Small intestine (tissue), 7 donors: ENCODE data around the gene LMNA. TPM values are rescaled to one million over a fixed set of nuclear protein-coding genes. Genes with fewer than 3 reads are reported as not detected.
"Not testable (repeated sequence)": the region's sequence is repeated elsewhere in the genome, so short reads cannot be mapped to it uniquely, and the experiment has no call there.

Experiments used
- DNase-seq, 2 donors: peaks; one replicate each; pipeline versions ENCODE4 v3.0.0 to v3.0.0-alpha.2; 2013
- FAIRE-seq: peaks from 2 replicates; lab custom pipeline; 2012; peaks lifted over from hg19 to GRCh38; lab: Jason Lieb, UNC
- H3K27ac ChIP-seq, 3 donors: one replicate each; pipeline ENCODE4 v1.5.1; 2013; ENCODE audit warnings: low read length in 2 of 3, mild to moderate bottlenecking in 2 of 3, control low read depth in 1 of 3, inconsistent platforms in 1 of 3, low read depth in 1 of 3, moderate library complexity in 1 of 3
- H3K27me3 ChIP-seq, 3 donors: one replicate each; pipeline ENCODE4 v1.6.1; 2013; ENCODE audit warnings: low read length in 3 of 3, inconsistent platforms in 1 of 3; ENCODE audit not compliant: control insufficient read depth in 3 of 3, insufficient read depth in 3 of 3
- H3K36me3 ChIP-seq, 3 donors: one replicate each; pipeline ENCODE4 v1.6.1; 2013; ENCODE audit warnings: low read length in 3 of 3, inconsistent platforms in 1 of 3, low read depth in 1 of 3, mild to moderate bottlenecking in 1 of 3, moderate library complexity in 1 of 3; ENCODE audit not compliant: control insufficient read depth in 3 of 3, insufficient read depth in 2 of 3
- H3K4me1 ChIP-seq, 3 donors: one replicate each; pipeline ENCODE4 v1.6.1; 2013; ENCODE audit warnings: low read length in 2 of 3, inconsistent platforms in 1 of 3, low read depth in 1 of 3, mild to moderate bottlenecking in 1 of 3, moderate library complexity in 1 of 3; ENCODE audit not compliant: control insufficient read depth in 3 of 3, insufficient read depth in 2 of 3
- H3K4me3 ChIP-seq, 3 donors: one replicate each; pipeline ENCODE4 v1.5.1; 2013; ENCODE audit warnings: low read length in 3 of 3, control low read depth in 1 of 3, inconsistent platforms in 1 of 3, low read depth in 1 of 3, mild to moderate bottlenecking in 1 of 3, moderate library complexity in 1 of 3
- H3K9me3 ChIP-seq, 2 donors: one replicate each; pipeline ENCODE4 v1.6.1; 2013; ENCODE audit warnings: low read depth in 1 of 2, low read length in 1 of 2; ENCODE audit not compliant: control insufficient read depth in 2 of 2, insufficient read depth in 1 of 2
- WGBS, 3 donors: extraction: QIAGEN DNeasy Blood & Tissue Kit; methylation state at CpG; one replicate each; pipeline ENCODE4 v1.1.7; 2013; 5-methylcytosine and 5-hydroxymethylcytosine counted together
- polyA plus RNA-seq, 4 donors: library from polyadenylated mRNA; stranded (reverse) in 3 of 4; unstranded in 1 of 4; fragments of 200-250 nt in 3 of 4; fragments of 120-200 nt in 1 of 4; gene quantifications; one replicate each; pipeline versions ENCODE4 v1.2.1 to v1.2.3, GENCODE V29; 2013
- donor health status: healthy with polysubstance abuse.
- donor health status: control.
- donor health status: control.
- donor health status: Bipolar disorder and iron deficiency.
- donor health status: healthy.

LMNA gene
- polyA plus RNA-seq, 4 donors: 89.7 to 168 (median 105) TPM

DNA sequence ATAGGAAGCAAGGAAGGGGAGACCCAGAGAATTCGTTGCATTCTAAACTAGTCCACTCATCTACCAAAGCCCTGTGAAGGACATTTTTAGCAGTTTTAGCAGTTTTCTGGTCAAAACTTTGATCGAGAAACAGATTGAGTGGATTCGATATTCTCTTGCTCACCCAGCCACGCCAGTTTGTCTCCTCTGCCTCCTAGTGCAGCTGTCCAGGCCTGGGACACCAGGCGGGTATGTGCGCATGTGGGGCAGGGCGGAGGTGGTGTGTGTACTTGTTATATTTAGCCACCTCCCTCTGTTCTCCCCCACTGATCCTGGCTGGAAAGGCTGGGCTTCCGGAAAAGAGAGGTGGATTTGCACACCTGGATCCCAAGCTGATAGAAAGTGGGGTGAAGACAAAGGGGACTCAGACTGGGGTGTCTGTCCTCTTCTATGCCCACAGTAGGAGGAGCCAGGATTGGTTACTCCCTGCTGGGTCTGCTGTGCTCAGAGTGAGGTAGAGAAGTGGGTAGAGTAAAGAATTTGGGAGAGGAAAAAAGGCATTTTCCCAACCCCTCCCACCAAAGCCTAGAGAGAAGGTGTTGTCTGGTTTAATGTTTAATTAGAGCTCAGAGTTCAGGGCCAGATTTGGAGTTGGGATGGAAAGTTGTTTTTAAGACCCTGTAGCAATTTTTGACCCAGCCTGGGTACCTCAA, 3.8 kb downstream of the LMNA start:
- H3K9me3 ChIP-seq: no peaks in the 10 kb centered on the region
- peak overlapping the region in 2 of 3 donors; percentile 35 to 47 for H3K4me3 ChIP-seq
- WGBS, 3 donors: 12 to 47% (median 17%) methylated on average over 8 of the region's 8 CpGs
- H3K4me1 ChIP-seq: peaks cover 3 to 67% (median 35%) of the 10 kb centered on the region in 3 donors
- no peaks in the 10 kb centered on the region for H3K27me3 ChIP-seq
- FAIRE-seq (no peak), DNase-seq (peak; percentile 83 to 89)
- peak overlapping the region; percentile 86 to 91 (median 88) for H3K27ac ChIP-seq
- H3K36me3 ChIP-seq: peaks cover 0 to 45% (median 0%) of the 10 kb centered on the region in 3 donors

GRCh38 chr1:156119503-156120209, 5.1 kb downstream of the LMNA start:
- Histone ChIP-seq H3K27ac (peak overlapping the region; percentile 58 to 64 (median 58)), H3K4me1 (peaks cover 3 to 70% (median 37%) of the 10 kb centered on the region in 3 donors), H3K36me3 (peaks cover 0 to 47% (median 0%) of the 10 kb centered on the region in 3 donors), H3K4me3 (no peak overlapping the region), H3K9me3 (no peaks in the 10 kb centered on the region), H3K27me3 (no peaks in the 10 kb centered on the region)
- FAIRE-seq (no peak), DNase-seq (peak; percentile 66 to 70)
- WGBS, 3 donors: 37 to 61% (median 47%) methylated on average over 3 of the region's 3 CpGs

GRCh38 chr1:156120318-156120717, 5.8 kb downstream of the LMNA start:
- H3K36me3 ChIP-seq: peaks cover 0 to 45% (median 0%) of the 10 kb centered on the region in 3 donors
- peaks cover 3 to 77% (median 38%) of the 10 kb centered on the region in 3 donors for H3K4me1 ChIP-seq
- H3K9me3 ChIP-seq: no peaks in the 10 kb centered on the region
- WGBS, 3 donors: 71 to 87% (median 87%) methylated on average over 3 of the region's 3 CpGs
- H3K4me3 ChIP-seq: no peak overlapping the region
- no peaks in the 10 kb centered on the region for H3K27me3 ChIP-seq
- H3K27ac ChIP-seq: peak overlapping the region; percentile 58 to 76 (median 58)
- DNase-seq (no peak), FAIRE-seq (no peak)

DNA sequence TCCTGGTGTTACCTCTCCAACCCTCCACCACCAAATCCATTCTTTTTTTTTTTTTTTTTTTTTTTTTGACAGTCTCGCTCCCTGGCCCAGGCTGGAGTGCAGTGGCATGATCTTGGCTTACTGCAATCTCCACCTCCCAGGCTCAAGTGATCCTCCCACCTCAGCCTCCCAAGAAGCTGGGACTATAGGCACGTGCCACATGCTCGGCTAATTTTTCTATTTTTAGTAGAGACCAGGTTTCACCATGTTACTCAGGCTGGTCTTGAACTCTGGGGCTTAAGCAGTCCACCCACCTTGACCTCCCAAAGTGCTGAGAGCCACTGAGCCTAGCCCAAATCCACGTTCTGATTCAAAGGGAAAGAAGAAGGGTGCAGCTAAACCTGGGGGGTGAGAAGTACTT, 6.5 kb downstream of the LMNA start:
- not testable (repeated sequence) for H3K27me3 ChIP-seq, DNase-seq, H3K4me3 ChIP-seq, FAIRE-seq, H3K9me3 ChIP-seq
- peaks cover 0 to 47% (median 0%) of the 10 kb centered on the region in 3 donors for H3K36me3 ChIP-seq
- H3K27ac ChIP-seq: peak overlapping the region in 1 of 3 donors; percentile 76
- H3K4me1 ChIP-seq: peaks cover 3 to 84% (median 38%) of the 10 kb centered on the region in 3 donors
- WGBS, 3 donors: 36 to 48% (median 46%) methylated on average over 3 to 4 of the region's 4 CpGs

- Histone ChIP-seq H3K27me3 (no peaks in the 10 kb centered on the region), H3K4me3 (peak overlapping the region in 1 of 3 donors; percentile 5), H3K36me3 (peaks cover 0 to 51% (median 0%) of the 10 kb centered on the region in 3 donors), H3K4me1 (peaks cover 6 to 88% (median 38%) of the 10 kb centered on the region in 3 donors), H3K9me3 (no peaks in the 10 kb centered on the region), H3K27ac (peak overlapping the region; percentile 24 to 91 (median 76))
- no peak for FAIRE-seq
- WGBS, 3 donors: 72 to 78% (median 77%) methylated on average over 4 of the region's 4 CpGs
- DNase-seq: no peak
Observed at GRCh38 chr1:156121457-156121856, 6.9 kb downstream of the LMNA start.

DNA sequence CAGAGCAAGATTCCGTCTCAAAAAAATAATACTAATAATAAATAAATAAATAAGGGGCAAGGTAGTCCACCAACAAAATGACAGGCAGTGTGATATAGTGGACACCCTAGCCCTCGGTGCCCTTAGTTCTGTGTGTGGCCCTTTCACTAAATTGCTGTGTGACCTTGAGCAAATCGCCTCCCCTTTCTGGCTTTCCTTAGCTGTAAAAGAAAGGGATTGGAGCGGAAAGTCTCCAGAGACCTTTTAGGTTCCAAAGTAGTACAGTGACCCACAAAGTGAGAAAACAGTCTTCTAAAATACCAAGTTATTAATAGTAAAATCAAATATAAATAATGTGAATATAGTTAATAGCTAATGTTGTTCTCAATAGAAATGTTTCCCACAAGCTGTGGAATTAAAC, 7.6 kb downstream of the LMNA start:
- H3K27ac ChIP-seq: peak overlapping the region; percentile 91 to 97 (median 95)
- no peak for DNase-seq
- 43 to 54% (median 46%) methylated on average over 4 of the region's 4 CpGs for WGBS, 3 donors
- H3K9me3 ChIP-seq: no peaks in the 10 kb centered on the region
- no peaks in the 10 kb centered on the region for H3K27me3 ChIP-seq
- peaks cover 0 to 57% (median 0%) of the 10 kb centered on the region in 3 donors for H3K36me3 ChIP-seq
- peaks cover 6 to 94% (median 43%) of the 10 kb centered on the region in 3 donors for H3K4me1 ChIP-seq
- no peak overlapping the region for H3K4me3 ChIP-seq
- FAIRE-seq: no peak

DNA sequence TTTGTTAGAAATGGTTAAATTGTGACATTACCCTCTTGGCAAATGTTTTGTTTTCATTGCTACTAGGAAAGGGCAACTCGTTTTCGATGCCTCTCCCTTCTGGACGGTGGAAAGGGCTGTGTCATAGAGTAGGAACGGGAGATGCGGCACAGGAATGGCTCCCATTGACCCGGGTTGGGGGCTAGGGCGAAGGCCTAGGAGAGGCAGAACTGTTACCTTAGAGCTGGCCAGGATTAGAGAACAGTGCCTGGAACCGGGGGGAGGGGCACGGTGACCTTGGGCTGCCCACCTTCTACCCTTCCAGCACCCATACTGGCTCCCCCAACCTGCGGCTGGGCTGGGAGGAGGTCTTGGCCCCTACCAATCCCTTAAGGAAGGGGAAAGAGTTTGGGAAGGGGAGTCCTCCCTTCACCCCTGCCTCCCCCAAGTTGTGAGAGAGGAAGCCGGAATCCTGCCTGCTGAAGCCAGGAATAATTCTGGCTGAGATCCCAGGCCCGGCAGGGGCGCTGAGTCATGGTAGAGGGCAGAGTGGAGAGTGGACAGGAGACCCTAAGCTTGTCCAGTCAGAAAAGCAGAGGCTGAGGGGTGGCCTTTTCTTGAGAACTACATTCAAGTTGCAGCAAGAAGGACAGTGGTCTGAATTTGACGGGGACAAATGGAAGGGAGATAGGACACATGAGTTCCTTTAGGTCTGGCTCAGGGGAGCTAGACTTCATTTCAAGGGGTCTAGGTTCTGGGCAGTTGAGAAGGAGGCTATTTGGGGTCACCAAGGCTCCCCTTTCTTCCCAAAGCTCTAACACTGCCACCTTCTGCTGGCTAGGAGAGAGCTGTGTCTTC, 8.2 kb downstream of the LMNA start:
- H3K4me3 ChIP-seq: peak overlapping the region in 2 of 3 donors; percentile 3 to 37
- peaks cover 6 to 92% (median 46%) of the 10 kb centered on the region in 3 donors for H3K4me1 ChIP-seq
- DNase-seq (peak in 1 of 2 donors; percentile 72), FAIRE-seq (no peak)
- peaks cover 0 to 57% (median 0%) of the 10 kb centered on the region in 3 donors for H3K36me3 ChIP-seq
- no peaks in the 10 kb centered on the region for H3K9me3 ChIP-seq
- 15 to 30% (median 29%) methylated on average over 14 of the region's 14 CpGs for WGBS, 3 donors
- H3K27ac ChIP-seq: peak overlapping the region; percentile 91 to 97 (median 95)
- no peaks in the 10 kb centered on the region for H3K27me3 ChIP-seq
